Bone marrow (tissue), 2 donors: Measurements from ENCODE around the gene ADAMTSL2.

Experiments
- DNase-seq, 2 donors: peaks; one replicate each; lab custom pipeline; 2025; lab: John Stamatoyannopoulos, UW

The ADAMTSL2 gene

DNA sequence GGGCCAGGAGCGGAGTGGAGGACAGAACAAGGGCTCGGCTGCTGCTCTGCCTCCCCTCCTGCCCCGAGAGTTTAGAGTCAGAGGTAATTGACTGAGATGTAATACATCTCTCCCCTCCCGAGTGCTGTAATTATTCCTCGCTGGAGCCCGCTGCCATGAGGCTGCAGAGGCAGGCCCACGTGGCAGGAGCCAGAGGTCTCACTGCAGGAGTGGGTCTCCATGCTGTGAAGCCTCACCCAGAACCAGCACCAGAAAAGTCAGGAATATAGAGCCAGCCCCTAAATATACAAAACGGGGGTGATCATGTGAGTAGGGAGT lies 72.2 kb downstream of the ADAMTSL2 start:
- no peak for DNase-seq

DNA sequence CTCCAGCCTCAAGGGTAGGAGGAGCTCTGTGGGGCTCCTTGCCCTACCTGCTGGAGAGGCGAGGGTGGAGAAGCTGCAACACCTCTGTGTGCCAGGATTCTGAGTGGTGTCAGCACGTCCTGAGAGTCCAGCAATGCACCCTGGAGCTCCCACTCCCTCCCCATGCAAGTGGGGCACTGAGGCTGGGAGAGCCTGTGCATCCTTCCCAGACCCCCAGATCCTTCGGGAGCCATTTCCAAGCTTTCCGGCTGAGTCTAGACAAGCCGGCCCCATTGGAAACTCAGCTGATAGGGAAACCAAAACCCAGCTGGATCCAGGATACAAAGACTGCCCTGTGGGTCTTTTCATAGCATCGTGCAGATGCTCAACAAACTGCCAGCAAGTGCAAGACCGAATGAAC lies 72.9 kb downstream of the ADAMTSL2 start:
- no peak for DNase-seq

DNA sequence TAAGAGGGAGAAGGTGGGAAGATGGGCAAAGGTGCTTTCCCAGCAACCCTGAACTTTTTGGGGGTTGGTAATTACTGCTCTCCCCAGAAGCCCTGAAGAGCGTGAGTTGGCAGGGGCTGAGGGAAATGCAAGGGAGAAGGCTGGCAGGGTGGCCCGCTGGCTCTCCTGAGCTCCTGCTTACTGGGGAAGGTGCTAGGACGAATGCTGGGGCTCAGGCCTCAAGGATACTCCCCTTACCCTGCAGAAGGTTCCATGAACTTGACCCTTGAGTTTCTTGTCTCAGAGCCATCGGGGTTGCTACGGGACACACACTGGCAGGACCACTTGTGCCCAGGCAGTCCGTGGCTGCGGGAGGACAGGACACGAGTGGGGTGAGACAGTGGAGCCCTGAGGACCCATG lies 73.5 kb downstream of the ADAMTSL2 start:
- no peak for DNase-seq

DNA sequence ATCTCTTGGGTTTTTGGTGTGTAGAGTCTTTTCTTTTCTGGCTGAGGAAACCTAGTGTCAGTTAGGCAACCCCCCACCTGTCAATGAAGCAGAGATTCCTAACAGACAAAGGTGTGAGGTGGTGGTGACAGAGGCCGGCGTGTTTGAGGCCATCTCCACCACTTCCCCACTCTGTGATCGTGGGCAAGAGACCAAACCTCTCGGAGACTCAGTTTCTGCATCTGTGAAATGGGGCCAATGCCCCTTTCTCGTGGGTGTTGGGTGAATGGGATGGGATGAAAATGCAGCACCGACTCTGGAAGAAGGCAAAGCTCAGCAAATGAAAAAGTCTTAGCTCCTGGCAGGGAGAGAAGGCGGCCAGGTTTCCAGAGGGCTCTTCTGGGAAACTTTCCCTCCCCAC lies 73.9 kb downstream of the ADAMTSL2 start:
- no peak for DNase-seq

DNA sequence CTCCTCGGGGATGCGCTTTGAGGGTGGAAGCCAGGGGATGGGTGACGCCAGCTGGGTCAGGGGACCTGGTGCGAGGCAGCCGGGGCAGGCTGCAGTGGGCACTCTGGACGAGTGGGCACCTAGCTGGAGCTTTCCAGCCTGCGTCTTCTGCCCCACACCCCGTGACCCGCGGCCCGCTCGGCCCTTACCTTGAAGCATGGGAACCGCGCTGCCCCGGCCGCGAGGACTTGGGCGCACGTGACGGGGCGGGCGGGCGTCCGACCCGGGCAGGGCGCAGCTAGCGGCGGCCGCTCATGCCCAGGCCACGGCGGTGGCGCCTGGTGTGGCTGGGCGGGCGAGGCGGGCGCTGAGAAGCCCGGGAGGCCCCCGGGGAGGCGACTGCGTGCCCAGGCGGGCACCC lies 74.4 kb downstream of the ADAMTSL2 start:
- DNase-seq, result no peak

DNA sequence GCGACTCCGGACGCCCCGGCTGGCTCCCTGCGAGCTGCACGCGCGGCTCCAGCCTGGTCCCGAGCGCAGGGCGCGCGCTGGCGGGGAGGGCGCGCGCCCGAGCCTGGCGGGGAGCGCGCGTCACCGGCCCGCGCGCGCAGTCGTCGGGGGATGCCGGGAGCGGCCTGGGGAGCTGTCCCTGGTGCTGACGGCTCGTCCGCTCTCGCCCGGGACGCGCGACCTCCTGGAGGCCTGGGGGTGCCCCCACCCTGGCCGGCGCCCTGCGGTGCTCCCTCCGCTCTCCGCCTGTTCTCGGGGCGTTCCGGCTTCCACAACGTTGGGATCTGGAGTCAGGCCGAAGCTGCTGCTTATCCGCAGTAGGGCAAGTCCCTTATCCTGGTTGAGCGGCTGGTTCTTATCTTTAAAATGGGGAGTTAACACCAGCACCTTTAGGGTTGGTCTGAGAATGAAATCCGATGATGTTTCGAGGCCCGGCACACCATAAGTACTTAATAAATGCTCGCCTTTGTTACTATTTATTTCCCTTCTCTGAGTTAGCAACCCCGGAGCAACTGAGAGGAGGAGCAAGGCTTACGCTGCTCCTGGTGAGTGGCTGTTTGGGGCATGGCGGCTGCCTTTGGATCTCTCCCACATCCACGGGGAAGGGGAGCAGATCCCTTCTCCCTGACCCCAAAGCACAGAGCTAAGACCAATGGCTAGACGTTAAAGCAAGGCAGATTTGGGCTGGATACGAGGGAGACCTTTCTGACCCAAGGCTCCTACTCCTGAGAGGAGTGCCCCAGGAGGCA lies 75.0 kb downstream of the ADAMTSL2 start, which contains the start of gene FAM163B:
Gene FAM163B (minus strand): TSS at position 79 of the 788 bp plus-strand sequence. CDS start 29,166 bp downstream, outside the sequence.
- DNase-seq, result no peak

DNA sequence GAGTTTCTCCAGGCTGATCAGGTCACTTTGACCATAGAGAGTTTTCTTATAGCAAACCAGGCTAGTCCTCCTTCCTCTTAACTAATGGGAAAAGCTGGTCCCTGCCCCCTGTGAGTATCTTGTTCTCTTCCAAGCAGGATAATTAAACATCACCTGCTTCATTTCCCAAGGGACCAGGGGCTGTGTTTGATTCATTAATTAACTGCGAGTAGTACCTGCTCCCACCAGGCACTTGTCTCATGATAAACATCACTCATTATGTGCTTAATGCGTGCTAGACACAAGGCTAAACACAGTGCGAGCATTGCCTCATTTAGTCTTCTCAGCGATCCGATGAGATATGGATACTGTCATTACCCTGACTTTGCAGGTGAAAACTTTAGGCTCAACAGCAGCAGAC lies 76.3 kb downstream of the ADAMTSL2 start:
- DNase-seq, result no peak

DNA sequence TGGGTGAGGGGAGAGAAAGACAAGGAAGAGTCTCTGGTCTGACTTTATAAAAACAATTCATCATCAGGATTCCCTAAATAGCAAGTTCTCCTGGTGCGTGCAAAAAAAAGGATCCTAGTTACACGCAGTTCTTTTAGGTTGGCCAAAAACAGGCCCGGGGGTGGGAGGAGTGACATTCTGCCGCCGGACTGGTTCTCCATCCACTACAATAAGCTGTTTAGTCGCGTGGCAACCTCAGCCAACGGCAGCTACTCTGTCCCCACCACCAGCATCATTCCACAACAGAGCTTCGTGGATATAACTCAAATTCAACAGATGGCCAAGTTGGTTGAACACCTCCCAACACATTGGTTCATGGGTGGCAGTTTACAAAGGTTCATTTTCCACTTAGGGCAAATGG lies 77.5 kb downstream of the ADAMTSL2 start:
- no peak for DNase-seq

DNA sequence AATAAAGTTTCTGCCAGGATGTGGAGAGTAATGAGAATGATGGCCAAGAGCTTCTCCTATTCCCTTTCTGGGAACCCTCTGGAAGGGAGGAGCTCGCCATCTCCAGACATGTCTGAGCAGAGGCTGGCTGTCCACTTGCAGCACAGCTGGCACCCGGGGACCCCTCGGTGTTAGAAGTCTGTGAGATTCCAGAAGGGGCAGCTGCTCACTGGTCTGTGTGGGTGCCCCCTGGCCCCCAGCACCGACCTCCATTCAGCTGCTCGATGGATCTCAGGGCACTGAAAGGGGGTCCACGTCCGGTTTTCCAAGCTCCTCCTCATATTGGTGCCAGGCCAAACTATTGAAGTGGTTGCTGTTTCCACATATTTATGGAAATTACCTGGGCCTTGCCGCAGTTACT lies 78.3 kb downstream of the ADAMTSL2 start:
- DNase-seq, result no peak

DNA sequence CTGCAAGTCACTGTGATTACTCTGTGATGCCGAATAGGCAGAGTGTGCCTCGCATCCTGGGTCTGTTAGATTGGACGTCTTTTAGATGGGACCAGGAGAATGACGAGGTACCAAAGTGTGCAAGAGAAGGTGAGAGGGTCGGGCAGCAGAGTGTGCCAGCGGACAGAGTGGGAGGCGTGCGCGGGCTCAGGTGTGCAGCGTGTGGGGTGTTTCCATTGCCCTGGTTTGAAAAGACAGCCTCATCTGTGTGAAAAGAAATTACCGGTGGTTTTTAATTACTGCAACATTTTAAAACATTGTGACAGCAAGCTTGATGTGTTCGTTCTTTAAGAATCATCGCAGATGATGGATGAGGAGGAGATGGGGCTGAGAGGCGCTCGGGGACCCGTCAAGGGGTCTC lies 78.9 kb downstream of the ADAMTSL2 start:
- DNase-seq, result no peak

DNA sequence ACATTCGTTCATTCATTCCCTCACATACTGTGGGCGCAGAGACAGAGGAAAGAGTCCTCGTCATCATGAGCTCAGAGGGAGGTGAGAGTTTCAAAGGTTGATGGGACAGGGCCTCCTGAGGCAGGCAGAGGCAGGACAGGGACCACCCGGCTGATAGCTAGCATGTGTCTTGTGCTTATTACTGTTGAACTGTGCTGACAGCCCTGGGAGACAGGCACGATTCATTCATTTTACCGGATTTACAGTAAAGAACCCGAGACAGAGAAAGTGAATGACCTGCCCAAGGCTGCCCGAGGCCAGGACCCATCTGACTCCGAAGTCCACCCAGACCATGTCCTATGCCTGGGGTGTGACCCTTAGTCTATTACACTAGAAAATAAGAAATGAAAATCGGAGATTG lies 79.6 kb downstream of the ADAMTSL2 start:
- DNase-seq, result no peak

DNA sequence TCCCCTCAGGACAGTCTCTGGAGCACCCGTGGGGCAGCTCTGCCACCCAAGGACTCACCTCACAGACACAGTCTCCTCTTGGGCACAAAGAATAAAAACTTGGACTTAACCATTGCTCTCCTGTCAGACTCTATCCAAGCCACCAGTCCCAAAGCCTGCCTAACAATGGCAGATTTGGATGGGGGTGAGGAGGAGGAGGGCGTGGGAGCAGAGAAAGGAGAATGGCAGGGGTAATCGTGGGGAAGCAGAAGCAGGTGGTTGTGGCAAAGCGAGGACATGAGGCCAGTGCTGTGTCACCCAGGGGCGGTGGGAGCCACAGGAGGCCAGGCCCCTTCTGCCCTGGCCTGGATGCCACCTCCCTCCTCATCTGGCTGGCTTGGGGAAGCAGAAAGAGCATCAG lies 80.2 kb downstream of the ADAMTSL2 start:
- DNase-seq, result no peak

DNA sequence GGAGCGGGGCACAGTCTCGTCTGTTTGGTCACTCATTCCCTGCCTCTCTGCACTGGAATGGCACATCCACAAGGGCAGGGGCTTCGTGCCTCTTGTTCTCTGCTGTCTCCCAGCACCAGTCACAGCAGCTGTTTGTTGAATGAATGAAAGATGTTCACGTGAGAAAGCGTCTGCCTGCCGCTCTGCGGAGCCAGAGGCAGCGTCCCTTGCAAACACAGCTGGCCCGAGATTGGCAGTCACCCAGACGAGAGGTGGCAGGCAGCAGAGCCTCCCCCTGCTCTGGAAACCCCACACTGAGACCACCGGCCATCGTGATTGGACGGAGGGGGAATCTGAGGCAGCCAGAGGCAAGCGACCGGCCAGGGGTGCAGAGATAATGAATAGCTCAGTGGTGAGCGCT lies 80.7 kb downstream of the ADAMTSL2 start:
- no peak for DNase-seq

DNA sequence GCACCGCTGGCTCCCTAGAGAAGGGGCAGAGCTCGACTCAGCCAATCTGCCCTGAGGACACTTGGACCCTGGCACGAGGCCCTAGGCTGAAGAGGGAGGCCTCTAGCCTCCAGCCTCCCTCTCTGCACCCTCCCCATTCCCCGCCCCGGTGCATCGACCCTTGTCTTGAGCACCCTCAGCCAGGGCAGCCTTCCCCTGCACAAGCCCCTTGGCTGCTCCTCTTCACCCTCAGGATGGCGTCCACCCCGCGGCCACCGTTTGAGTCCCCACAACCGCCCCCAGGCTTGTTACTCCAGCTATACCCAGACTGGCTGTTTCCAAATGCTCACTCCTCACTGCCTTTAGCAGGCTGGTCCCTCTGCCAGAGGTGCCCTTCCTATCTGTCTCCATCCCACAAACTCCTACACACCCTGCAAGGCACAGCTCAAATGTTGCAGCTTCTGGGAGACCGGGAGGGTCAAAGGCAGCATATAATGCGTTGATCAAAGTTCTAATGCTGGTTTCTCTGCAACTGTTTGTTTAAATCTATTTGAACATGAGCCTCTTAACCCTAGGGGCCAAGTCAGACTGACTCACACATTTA lies 81.2 kb downstream of the ADAMTSL2 start:
- no peak for DNase-seq

DNA sequence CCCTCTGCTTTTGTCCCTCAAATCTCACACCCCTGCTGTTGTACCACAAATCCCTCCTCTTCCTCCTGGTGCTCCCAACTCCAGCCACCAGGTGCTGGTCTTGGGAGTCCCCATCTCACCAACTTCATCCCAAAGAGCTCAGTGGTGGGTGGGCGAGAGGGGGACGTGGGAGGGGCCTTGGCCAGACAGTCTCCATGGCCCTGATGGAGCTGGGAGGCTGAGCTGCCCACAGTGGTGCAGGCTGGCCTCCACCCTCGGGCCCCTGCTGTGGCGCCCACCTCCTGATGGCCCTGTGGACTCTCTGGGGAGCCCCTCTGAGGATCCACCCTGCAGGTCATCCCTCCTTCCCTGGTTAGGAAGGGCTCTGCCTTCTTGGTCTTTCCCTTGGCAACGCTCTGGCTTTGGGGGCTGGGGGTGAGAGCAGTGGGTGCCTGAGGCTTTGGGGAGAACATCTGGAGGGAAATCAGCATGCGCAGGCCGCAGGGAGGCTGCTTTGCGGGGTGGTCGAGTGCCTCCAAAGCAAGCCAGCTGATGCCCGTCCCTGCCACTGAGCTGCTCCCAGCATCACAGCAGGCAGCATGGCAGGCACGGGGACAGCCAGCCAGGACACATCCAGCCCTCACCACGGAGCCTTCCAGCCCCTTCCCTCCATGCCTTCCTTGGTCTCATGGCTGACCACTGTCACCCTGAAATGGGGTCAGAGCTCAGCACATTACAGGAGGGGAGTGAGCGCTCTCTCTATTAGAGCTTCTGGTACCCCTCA lies 82.3 kb downstream of the ADAMTSL2 start:
- no peak for DNase-seq

DNA sequence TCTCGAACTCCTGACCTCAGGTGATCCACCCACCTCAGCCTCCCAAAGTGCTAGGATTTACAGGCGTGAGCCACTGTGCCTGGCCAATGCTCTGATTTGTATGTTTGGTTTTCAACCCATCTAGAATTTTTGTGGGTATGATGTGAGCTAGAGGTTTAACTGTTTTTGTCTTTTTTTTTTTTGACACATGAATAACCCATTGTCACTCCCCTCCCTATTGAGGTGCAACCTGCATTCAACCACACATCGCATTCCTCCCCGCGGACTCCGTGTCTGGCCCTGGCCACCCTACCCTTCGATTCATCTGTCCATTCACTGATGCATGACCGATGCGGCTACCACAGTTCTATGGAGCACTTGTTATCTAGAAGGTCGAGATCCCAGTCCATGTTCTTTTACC lies 84.2 kb downstream of the ADAMTSL2 start:
- no peak for DNase-seq

DNA sequence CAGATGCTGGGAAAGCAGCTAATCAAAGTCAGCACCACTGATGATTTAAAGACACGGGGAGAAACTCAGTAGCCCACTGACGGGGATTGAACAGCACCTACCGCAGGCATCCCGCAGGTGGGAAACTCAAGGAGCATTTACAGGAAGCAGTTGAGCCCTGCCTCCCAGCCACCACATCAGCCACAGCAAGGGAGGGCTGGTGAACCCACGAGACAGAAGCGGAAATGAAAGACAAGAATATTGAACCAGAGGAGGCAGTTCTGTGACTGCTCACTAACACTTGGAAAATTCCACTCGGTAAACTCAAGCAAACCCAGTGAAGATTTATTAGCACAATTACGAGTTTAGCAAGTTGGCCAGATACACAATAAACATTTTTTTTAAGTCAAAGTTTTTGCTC lies 85.3 kb downstream of the ADAMTSL2 start:
- no peak for DNase-seq

DNA sequence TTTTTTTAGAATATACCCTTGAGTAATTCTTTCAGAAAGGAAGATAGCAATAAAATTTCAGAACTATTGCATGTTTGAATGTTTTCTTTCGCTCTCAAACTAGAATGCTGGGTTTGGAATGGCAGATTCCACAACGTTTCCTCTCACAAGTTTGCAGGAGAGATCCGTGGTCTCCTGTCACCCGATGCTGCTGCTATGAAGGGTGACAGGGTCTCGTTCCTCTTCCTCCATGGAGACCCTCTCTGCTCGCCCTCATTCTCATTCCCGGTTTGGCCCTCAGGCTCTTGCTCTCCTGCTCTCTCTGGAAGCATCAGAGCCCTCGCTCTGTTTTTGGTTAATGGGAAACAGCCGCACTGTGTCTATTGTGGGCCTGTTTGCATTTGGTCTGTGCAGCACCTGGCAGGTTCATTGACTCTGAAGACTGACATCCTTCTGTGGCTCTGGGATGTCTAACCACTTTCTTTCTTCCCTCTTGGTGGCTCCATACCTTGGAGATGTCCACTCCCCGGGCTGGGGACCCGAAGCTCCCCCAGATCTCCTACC lies 87.3 kb downstream of the ADAMTSL2 start:
- no peak for DNase-seq

DNA sequence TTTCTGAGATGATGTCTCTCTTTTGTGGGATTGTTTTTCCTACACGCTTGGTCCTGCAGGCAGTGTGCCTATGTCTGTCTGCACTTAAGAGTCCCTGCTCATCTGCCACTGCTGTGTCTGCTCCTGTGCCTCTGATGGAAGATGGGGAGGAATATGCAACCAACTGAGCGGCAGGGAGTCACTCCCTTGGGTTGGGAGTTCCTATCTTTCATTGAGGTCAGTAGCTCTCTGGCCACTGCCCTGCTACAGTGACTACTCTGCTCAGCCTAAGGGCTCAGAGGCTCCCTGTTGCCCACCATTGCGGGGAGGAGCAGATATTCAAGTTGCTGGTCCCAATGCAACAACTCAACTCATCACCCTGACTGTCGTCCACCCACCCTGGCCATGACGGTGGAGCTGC lies 88.1 kb downstream of the ADAMTSL2 start:
- no peak for DNase-seq
